Activated CD8-positive, alpha-beta memory T cell treated with anti-CD3 and anti-CD28 coated beads for 48 hours (primary cell): ENCODE results near the gene MBNL2.
"Not testable (repeated sequence)": the region's sequence is repeated elsewhere in the genome, so short reads cannot be mapped to it uniquely, and the experiment has no call there.

Source experiments
- DNase-seq, 3 experiments: peaks; one replicate each; pipeline ENCODE4 v3.0.0-alpha.2; 2020; ENCODE audit warnings: low read depth in 2 of 3, low spot score in 2 of 3

The MBNL2 gene

GRCh38 chr13:97344265-97345175 lies 122.4 kb downstream of the MBNL2 start:
- DNase-seq = peak in 1 of 3 experiments; percentile 7

GRCh38 chr13:97346097-97346496 lies 124.0 kb downstream of the MBNL2 start:
- no peak for DNase-seq

GRCh38 chr13:97346561-97347254 lies 124.6 kb downstream of the MBNL2 start:
- no peak for DNase-seq

GRCh38 chr13:97347255-97347932 lies 125.3 kb downstream of the MBNL2 start:
- no peak for DNase-seq

GRCh38 chr13:97348569-97349100 lies 126.5 kb downstream of the MBNL2 start:
- DNase-seq = no peak

- not testable (repeated sequence) for DNase-seq
These were observed 129.9 kb downstream of the MBNL2 start for GRCh38 chr13:97352012-97352411.

GRCh38 chr13:97352815-97353214 lies 130.7 kb downstream of the MBNL2 start:
- DNase-seq = no peak

- DNase-seq = no peak
These were observed 132.0 kb downstream of the MBNL2 start for GRCh38 chr13:97353927-97354675.

- no peak for DNase-seq
These were observed 132.7 kb downstream of the MBNL2 start for GRCh38 chr13:97354808-97355207.

GRCh38 chr13:97356592-97356991 lies 134.5 kb downstream of the MBNL2 start:
- DNase-seq = no peak

- DNase-seq = peak in 1 of 3 experiments; percentile 6
These were observed 137.3 kb downstream of the MBNL2 start for GRCh38 chr13:97359181-97360057.

- DNase-seq = no peak
These were observed 138.5 kb downstream of the MBNL2 start for GRCh38 chr13:97360610-97361009.

GRCh38 chr13:97364031-97364430 lies 141.9 kb downstream of the MBNL2 start:
- no peak for DNase-seq

GRCh38 chr13:97364827-97365226 lies 142.7 kb downstream of the MBNL2 start:
- no peak for DNase-seq

GRCh38 chr13:97366172-97366688 lies 144.1 kb downstream of the MBNL2 start:
- DNase-seq = no peak

GRCh38 chr13:97367016-97367822 lies 145.1 kb downstream of the MBNL2 start:
- no peak for DNase-seq

- no peak for DNase-seq
These were observed 147.2 kb downstream of the MBNL2 start for GRCh38 chr13:97369261-97369893.

- no peak for DNase-seq
These were observed 149.5 kb downstream of the MBNL2 start for GRCh38 chr13:97371486-97372109.
